ENCODE measurements around the gene CCDC27.

Gene CCDC27

GRCh38 chr1:3762151-3762872, 10.1 kb downstream of the CCDC27 start:
- no peak for DNase-seq

- DNase-seq = no peak
These were observed 10.6 kb downstream of the CCDC27 start for GRCh38 chr1:3762873-3763228.

GRCh38 chr1:3763351-3764125, 11.3 kb downstream of the CCDC27 start:
- no peak for DNase-seq

- DNase-seq = no peak
These were observed 15.2 kb downstream of the CCDC27 start for GRCh38 chr1:3767328-3767925.

- DNase-seq = no peak
These were observed 16.7 kb downstream of the CCDC27 start for GRCh38 chr1:3768811-3769390.

- no peak for DNase-seq
These were observed 18.0 kb downstream of the CCDC27 start for GRCh38 chr1:3770047-3770765.

- DNase-seq = no peak
These were observed 19.1 kb downstream of the CCDC27 start for GRCh38 chr1:3771108-3772026.

GRCh38 chr1:3772027-3772714, 19.9 kb downstream of the CCDC27 start:
- DNase-seq = peak; percentile 87

GRCh38 chr1:3772715-3773571, 20.7 kb downstream of the CCDC27 start, which contains the start of gene SMIM1:
Gene SMIM1 (plus strand): TSS chr1:3772749. CDS start chr1:3775374, 2,625 bp downstream.
- DNase-seq = no peak

- DNase-seq = no peak
These were observed 21.5 kb downstream of the CCDC27 start for GRCh38 chr1:3773572-3774275.

- no peak for DNase-seq
These were observed 22.2 kb downstream of the CCDC27 start for GRCh38 chr1:3774276-3774945.

- no peak for DNase-seq
These were observed 22.8 kb downstream of the CCDC27 start for GRCh38 chr1:3774946-3775489.

GRCh38 chr1:3775490-3776230, 23.4 kb downstream of the CCDC27 start:
- peak; percentile 35 for DNase-seq

GRCh38 chr1:3776231-3776961, 24.1 kb downstream of the CCDC27 start:
- DNase-seq = no peak

GRCh38 chr1:3777078-3777547, 24.9 kb downstream of the CCDC27 start:
- no peak for DNase-seq

- DNase-seq = no peak
These were observed 25.7 kb downstream of the CCDC27 start for GRCh38 chr1:3777647-3778589.

Data from CD4-positive, alpha-beta T cell treated with Interleukin-4 for 4 hours (primary cell).